Renal pelvis (tissue), 4 donors: Measurements from ENCODE around the gene PRKN. TPM values are rescaled to one million over a fixed set of nuclear protein-coding genes. Genes with fewer than 3 reads are reported as not detected.
"Not testable (repeated sequence)": the region's sequence is repeated elsewhere in the genome, so short reads cannot be mapped to it uniquely, and the experiment has no call there.

Experiments used
- DNase-seq: peaks from one replicate; pipeline ENCODE4 v3.0.0-alpha.2; 2013
- polyA plus RNA-seq, 3 donors: library from polyadenylated mRNA; unstranded; fragments of 120-200 nt; gene quantifications; one replicate each; pipeline ENCODE4 v1.2.1, GENCODE V29; 2013; ENCODE audit not compliant: insufficient read length in 3 of 3

Gene PRKN
- polyA plus RNA-seq, 3 donors: 8.0 to 12.0 (median 9.9) TPM

DNA sequence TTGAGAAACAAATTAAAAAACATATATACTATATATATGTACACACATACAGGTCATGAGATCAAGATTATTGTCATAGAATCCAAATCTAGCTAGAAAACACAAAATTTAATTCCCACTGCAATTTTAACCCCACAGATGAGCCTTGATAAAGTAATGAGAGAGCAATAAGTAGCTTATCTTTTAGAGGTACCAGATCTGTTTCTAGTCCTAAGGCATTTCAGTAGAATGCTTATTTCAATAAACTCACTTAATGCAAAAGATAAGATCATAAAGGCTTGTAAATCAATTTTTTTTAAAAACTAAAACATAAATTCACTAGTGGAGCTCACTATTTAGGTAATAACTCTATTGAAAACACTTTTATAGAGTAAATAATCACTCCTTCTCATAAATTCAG, 47.2 kb downstream of the PRKN start:
- DNase-seq: no peak

DNA sequence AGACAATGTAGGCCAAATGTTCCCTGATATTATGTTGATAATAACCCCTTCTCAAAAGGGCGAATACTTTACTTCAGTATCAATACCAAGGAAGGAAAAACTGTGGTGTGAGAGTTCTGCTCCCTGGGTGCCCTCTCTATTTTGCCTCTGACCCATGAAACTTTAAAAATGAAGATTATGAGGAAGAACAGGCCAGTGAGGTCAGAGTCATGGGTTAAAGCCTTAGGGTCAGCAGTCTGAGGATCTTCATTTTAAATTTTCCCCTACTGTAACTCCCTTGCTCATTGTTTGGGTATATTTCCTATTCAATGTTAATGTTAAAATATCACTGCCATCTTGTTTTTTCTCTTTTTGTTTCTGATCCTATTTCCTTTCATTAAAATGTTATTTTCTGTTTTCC, 47.9 kb downstream of the PRKN start:
- DNase-seq: no peak

DNA sequence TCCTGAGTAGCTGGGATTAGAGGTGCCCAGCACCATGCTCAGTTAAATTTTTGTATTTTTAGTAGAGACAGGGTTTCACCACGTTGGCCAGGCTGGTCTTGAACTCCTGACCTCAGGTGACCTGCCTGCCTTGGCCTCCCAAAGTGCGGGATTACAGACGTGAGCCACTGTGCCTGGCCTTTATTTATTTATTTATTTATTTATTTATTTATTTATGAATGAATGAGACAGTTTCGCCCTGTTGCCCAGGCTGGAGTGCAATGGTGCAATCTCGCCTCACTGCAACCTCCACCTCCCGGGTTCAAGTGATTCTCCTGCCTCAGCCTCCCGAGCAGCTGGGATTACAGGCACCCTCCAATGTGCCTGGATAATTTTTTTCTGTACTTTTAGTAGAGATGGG, 48.7 kb downstream of the PRKN start:
- not testable (repeated sequence) for DNase-seq

DNA sequence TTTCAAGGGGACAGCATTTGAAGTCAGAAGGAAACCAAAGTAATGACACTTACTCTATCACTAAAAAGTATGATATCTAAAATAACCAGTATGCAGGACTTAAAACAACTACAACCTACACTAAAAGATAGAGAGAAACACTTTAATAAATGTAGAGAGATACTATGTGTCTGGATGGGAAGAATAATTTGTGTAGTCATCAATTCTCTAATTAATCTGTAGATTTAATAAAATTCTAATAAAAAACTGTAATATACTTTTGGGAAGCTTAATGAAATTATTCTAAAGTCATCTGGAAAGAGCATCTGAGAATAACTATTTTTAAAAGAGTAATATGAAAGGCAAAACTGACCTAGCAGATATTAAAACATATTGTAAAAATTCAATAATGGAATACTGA, 52.1 kb downstream of the PRKN start:
- DNase-seq: no peak

DNA sequence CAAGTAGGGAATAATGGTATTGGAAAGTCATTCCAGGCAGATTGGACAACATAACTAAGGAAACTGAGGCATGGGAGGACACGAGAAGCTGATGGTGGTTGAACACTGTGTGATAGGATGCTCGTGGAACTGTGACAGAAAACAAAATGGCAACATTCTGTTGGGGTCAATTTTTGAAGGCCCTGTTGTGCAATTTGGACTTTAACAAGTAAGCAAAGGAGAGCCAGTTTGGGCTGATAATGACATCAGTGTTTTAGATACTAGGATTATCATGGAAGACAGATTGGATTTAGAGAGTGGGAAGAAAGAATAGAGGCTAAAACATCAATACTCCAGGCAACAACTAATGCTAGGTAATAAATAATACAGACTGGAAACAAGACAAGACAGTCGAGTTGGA, 53.1 kb downstream of the PRKN start:
- no peak for DNase-seq

DNA sequence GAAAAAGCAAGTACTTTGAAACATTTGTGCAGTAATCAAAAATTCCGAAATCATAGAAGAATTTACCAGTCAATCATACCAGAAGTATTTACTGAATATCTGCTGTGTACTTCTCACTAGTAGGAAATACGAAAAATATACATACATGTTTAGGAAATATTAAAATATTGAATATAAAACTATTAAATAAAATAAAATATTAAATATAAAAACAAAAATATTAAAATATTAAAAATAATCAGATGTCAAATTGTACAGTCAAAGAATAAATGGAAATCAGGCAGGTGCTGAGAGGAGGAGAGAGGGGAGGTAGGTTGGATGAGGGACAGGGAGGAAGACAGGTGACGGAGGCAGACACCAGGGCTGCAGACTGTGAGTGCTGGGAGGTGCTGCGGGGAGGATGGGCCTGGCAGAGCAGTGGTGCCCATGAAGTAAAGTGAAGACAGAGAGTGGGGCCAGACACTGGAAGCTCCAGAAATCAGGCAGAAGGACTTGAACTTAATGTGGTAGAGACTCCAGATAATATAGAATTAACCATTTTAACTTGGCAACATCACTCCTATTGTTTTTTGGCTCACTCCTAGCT, 55.9 kb downstream of the PRKN start:
- no peak for DNase-seq

DNA sequence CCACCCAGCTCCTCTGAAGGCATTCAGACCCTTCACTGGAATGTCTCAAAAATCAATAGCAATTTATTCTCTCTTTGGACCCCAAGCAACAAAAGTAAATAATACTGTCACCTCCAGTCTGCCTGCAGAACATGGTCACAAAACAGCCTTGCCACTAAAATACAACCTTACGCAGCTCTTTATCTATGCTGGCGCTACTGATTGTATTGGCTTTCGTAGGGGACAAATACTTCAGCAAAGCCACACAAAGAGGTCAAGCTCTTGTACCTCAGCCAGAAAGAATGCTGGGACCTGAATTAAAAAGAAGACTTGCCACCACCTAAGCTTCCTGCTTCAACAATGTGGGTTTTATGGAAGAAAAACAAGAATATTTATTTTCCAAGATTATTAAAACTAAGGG, 57.2 kb downstream of the PRKN start:
- no peak for DNase-seq

DNA sequence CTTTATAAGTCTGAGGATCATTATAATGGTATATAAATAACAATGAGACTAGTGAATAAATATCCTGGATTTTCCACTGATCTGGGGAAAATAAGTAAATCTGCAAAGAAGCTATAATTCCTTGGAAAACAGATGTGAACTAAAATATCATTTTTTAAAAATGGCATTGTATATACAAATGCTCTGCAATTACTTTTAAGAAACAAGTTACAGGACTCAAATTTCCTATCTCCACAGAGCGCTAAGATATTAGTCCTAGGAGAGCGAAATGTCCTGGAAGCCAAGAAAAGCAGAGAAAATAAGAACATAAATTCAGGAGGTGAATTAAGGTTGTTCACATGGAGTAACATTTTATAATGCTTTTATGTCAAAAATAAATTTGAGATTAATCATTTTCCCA, 61.3 kb downstream of the PRKN start:
- DNase-seq: no peak

DNA sequence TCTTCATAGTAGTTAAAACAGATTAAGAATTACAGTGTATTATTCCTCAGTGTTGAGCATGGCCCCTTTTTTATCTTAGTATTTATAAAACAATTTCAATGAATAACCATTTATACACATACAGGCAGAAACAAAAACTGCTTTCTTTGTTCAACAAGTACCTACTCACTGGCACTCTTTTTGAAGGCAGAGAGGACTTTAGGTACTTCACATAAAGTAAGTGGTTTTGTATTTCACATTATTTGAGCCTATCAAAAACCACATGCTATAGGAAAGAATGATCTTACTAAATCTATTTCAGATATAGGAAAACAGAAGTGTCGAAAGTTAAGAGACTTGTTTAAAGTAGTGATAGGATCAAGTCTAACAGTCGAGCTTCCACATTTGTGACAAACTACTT, 73.8 kb downstream of the PRKN start:
- DNase-seq: no peak

DNA sequence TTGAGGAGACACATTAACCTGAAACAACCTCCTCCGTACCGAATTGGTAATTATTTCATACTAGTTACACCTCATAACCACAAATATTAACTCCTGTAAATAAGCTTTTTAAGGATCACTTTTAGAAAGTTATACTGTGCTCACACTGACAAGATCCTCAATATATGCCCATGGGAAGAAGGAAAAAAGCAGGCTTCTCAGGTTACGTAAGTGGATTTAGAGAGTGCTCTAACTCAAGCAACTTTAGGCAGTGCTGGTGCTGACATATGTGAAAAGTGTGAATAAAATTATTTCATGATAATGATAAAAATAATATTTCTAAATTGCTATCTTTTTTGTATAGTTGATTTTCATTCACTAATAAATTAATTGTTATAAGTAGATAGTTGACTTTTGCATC, 76.1 kb downstream of the PRKN start:
- DNase-seq: no peak

DNA sequence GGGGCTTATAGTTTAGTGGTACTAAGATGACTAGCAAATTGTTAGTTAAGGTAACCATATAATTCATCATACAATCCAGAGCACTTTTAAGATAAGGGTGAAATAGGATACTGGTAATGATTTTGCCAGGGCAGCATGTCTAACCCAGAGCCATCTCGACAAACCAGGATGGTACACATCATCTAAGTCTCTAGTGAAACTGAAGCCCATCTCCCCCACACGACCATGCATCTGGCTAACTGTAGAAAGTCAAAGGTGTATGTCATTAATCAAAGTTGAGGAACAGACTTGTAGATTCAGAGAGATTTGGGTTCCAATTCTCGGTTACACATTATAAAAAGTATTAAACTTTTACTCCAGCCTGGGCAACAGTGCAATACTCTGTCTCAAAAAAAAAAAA, 78.3 kb downstream of the PRKN start:
- DNase-seq: peak; percentile 20

DNA sequence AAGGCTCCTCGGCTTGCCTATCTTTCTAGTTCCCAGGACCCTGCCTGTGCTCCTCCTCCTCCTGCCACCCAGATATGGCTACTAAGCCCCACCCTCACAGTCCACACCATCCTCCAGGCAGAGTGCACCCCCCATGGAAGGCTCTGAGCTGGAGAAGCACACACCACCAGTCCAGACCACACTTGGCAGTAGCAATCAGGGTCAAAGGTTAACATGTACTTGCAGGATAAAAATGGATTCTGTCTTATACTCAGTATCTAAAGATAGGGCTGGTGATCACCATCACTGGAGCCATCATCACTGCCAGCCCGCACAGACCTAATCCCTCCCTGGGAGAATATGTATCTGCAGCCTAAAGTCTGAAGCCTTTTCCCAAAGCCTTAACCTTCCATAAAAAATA, 83.4 kb downstream of the PRKN start:
- DNase-seq: no peak

DNA sequence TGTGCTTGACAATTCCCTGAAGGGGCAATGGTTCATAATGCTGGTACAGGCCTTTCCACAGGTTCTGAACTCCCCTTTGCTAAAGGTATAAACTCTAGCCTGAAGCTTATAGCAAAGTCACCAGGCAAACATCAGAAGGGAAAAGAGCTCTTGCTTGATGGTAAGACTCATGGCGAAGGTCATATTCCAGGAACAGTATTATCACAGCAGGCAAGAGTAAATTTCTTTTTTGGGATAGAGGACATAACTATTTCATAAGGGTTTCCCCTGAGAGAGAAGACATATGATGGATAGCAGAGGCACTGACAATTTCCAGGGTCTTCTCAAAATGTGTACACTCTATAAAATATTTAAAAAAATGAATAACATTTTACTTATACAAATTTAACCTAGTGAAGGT, 86.8 kb downstream of the PRKN start:
- no peak for DNase-seq

DNA sequence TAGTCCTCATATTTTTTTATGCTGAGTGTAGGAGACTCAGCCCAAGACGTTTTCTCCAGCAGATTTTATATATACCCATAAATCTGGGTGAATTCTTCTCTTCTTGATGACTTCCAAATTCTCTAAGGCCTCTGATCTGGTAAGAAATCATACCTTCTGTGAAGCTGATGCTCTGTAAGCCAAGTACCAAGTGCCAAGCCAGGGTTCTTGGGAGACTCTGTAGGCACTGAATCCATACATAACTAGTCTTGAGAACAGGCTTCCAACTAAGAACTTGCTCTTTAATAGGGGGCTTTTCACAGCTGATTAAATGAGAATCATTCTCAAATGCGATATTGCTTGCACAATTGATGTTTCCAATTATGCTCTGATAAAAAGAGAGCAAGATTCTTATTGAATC, 87.6 kb downstream of the PRKN start:
- no peak for DNase-seq

DNA sequence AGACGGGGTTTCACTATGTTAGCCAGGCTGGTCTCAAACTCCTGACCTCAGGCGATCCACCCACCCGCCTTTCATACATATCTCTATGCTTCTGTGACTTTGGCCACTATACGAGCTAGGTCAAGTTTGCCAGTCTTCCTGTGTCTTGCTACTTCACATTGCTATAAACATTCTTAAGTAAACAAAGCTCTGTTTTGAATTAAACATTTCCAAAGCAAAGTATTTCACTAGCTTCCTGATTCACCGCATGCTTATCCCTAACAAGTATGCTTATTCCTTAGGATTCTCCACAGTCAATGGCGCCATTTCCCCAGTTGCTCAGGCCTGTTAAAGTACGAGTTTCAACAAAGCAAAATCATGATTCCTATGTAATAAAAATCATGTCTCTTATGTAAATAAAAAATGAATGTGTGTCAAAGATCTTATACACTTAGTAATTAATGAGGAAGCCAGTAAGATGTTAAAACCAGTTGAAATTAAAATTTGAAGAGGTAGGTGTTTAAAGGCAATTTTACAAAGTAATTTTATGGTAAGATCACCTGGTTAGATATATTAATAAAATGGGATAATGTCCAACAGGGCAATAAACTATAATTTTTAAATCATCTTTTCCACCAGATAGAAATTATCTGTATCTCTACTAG, 88.5 kb downstream of the PRKN start:
- no peak for DNase-seq

DNA sequence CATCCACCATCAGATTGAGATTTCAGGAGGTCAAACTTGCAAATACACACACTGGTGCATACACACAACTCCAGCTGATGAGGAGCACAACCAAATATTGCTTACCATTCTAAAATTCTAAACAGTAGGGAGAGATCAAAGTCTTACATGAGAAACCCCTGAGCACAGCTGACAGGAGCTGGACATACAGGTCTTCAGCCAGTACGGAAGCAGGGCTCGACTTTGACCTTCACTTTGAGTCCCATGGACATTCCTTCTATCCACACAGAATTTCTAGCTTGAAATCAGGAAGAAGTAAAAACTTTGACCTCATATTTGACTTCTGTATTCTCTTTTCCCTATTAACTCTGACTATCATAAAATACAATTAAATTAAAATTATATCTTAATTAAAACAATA, 90.2 kb downstream of the PRKN start:
- no peak for DNase-seq

DNA sequence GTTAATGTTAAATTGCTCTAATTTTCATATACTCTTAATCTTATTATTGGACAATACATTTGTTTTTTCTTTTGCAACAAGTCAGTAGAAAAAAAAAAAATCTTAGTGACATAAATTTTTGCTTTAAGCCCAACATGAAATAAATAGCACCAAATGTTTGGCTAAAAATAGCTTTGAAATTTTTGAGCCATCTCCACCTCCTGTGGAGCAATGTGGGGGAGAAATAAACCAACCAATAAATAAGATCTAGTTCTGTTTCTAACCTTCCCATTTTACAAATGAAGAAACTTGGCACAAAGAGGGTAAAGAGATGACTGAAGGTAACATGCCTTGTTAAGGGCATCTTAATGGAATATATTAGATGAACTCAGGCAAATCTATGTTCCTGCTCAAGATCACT, 91.4 kb downstream of the PRKN start:
- DNase-seq: no peak

DNA sequence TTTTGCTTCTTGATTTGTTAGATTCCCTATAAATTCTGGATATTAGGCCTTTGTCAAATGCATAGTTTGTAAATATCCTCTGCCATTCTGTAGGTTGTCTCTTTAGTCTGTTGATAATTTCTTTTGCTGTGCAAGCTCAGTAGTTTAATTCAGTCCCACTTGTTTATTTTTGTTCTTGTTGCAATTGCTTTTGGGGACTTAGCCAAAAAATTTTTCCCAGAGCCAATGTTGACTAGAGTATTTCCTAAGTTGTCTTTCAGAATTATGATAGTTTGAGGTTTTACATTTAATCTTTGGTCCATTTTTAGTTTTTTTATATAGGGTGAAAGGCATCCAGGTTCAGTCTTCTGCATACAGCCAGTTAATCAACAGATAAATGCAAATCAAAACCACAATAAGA, 96.0 kb downstream of the PRKN start:
- DNase-seq: no peak

DNA sequence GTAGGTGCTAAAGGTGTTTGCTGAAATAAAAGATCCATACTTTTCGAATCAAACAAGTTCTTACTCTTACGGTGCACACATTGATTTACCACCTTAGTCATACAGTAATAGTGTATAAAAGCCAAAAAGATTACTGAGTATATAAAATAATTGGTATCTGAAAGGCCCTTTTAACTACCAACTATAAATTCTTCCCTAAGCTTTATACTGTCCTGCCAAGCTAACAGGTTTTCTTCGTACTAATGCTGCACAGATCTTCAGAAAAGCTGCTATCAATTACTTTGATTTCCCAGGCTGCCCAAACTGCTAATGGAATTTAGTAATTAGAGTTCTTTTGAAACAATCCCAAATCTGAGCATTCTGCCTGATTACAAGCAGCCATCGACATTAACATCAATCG, 97.5 kb downstream of the PRKN start:
- no peak for DNase-seq

DNA sequence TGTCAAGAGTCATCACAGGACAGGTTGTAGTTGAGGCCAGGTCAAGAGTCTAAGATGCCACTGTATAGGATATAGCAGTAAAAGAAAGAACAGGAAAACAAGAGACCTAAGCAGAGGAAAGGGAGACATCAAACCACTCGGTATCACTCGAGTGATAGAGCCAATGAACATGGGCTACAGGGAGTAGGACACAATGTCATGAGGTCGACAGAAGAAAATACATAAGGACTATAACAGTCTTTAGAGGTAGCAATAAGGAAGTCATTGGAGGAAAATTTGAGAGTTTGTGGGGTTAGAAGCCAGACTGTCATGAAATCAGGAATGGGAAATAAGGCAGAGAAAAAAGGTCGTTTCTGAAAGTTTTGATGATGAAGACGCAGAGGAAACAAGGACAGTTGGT, 99.7 kb downstream of the PRKN start:
- no peak for DNase-seq

DNA sequence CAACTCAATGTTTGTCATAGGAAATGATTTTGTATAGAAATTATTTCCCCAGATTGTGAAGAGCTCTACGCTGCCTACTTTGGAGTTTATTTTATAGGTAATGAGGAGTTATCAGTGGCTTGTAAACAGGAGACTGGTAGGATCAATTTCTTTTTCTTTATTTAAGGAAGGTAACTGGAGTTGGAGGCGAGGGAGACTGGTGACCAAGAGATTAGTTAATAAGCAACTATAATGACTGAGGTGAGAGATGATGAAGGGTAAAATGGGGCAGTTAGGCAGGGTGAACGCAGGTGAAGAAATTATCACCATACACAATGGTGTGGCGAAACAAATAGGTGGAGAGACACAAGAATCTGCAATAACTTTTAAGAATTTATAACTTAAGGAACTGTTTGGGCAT, 100.2 kb downstream of the PRKN start:
- DNase-seq: no peak

DNA sequence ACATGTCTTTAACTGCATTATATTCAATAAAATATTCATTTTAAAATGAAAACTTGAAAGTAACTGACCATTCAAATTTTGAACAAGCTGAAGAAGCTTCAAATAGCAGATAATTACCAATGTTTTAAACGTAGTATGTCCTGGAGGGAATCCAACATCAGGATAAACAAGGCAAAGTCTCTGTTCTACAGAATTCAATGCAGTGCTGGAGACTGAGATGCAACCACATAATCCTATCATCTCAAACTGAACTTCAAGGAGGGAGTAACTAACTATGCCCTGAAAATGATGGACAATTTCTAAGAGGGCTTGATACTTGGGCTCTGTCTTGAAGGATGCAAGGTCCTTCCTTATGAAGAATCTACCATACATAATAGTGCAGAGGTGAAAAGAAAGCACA, 100.7 kb downstream of the PRKN start:
- no peak for DNase-seq

DNA sequence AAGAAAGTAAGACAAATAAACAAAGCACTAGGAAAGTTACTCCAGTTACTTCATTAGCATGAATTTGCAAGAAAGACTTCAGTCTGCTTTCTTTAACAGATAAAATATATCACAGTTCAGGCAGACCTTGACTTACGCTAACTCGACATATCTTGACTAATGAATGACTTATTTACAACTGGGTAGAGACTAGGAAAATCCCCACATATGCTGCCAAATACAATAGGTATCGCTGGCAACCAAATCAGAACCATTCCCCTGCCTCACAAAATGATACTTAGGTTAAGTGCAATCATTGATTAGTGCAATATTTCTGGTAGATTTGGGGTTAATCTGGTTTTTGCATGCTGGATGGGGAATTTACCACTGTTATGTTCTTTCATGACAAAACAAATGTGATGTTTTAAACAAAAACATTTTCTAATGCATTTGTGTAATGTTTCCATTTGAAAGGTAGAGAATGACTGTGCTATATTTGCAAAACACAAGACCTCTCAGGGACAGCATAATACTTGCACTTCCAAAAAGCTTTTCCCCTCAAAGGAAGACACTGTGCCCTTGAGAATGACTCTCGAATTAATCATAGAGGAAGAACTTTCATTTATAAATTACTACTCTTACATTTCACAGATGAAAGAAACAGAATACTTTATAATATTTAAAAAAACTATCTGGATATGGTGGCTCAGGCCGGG, 101.6 kb downstream of the PRKN start:
- no peak for DNase-seq

DNA sequence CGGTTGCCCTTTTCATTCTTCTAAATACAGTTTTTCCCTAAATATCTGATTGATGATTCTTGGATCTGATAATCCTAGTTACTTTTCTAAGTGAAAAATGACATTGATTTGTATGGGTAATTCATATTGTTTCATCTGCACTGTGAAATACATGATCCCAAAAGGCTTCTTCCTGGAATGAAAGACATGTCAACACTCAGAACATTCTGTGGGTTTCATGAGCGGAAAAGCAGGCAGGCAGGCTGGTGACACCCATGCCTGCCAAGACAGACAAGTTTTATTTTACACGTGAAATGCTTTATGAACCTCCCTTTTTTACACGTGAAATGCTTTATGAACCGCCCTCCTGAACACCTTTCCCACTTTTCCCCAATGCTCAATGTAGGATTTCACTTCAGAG, 105.0 kb downstream of the PRKN start:
- no peak for DNase-seq
